Uterus (tissue), 2 donors: Measurements from ENCODE around the gene OBP2B.

Experiments
- CTCF ChIP-seq, 4 experiments: fragments of 200-600 bp in 2 of 4; fragments of 450-650 bp in 2 of 4; sonication (generic) in 2 of 4; IDR thresholded peaks; one replicate each; pipeline ENCODE4 v1.5.1; 2016 to 2019; ENCODE audit warnings: antibody characterized with exemption in 4 of 4, mild to moderate bottlenecking in 2 of 4, moderate library complexity in 1 of 4
- POLR2A ChIP-seq, 2 donors: fragments of 450-650 bp; IDR thresholded peaks; one replicate each; pipeline ENCODE4 v1.6.1; 2016; ENCODE audit warnings: antibody characterized with exemption in 2 of 2, mild to moderate bottlenecking in 1 of 2, moderate library complexity in 1 of 2

- TF ChIP-seq CTCF (IDR thresholded peaks at IDR 0.05) (no peak), POLR2A (IDR thresholded peaks at IDR 0.05) (no peak)
These were observed 28.1 kb downstream of the OBP2B start for GRCh38 chr9:133180953-133181352.
